Right lobe of liver (tissue), 6 donors: ENCODE data around the gene RGS1. TPM values are rescaled to one million over a fixed set of nuclear protein-coding genes. Genes with fewer than 3 reads are reported as not detected.

Experiments
- ATAC-seq, 4 donors: fragments of 200-7000 bp; cut with Tn5 transposase; one replicate each; pipeline ENCODE4 v1.9.1; 2020; ENCODE audit warnings: mild to moderate bottlenecking in 4 of 4, moderate library complexity in 4 of 4
- DNase-seq, 3 donors: peaks; one replicate each; pipeline ENCODE4 v3.0.0-alpha.2; 2020
- H3K27ac ChIP-seq, 3 donors: fragments of 200-600 bp; one replicate each; pipeline ENCODE4 v1.8.0; 2022
- H3K27me3 ChIP-seq, 2 donors: fragments of 200-600 bp; one replicate each; pipeline ENCODE4 v1.8.0; 2022
- H3K36me3 ChIP-seq, 4 donors: fragments of 200-600 bp; sonication (generic) in 1 of 4; one replicate each; pipeline versions ENCODE4 v1.5.1 to v1.8.0; 2017 to 2022; ENCODE audit warnings: control low read depth in 1 of 4
- H3K4me1 ChIP-seq, 4 donors: fragments of 200-600 bp; sonication (generic) in 1 of 4; one replicate each; pipeline versions ENCODE4 v1.5.1 to v1.8.0; 2017 to 2022; ENCODE audit warnings: control low read depth in 1 of 4
- H3K4me3 ChIP-seq, 3 donors: fragments of 200-600 bp; one replicate each; pipeline ENCODE4 v1.8.0; 2022
- H3K9me3 ChIP-seq, 4 donors: fragments of 200-600 bp; sonication (generic) in 1 of 4; one replicate each; pipeline versions ENCODE4 v1.5.1 to v1.8.0; 2017 to 2022; ENCODE audit warnings: control low read depth in 1 of 4
- POLR2A ChIP-seq: fragments of 450-650 bp; IDR thresholded peaks from one replicate; pipeline ENCODE4 v1.6.1; 2017; ENCODE audit warnings: antibody characterized with exemption, mild to moderate bottlenecking
- WGBS: methylation state at CpG from one replicate; pipeline ENCODE4 v1.1.6; 2018; ENCODE audit warnings: low coverage, low lambda C conversion rate; ENCODE audit not compliant: insufficient coverage; ENCODE audit errors: missing lambda C conversion rate; 5-methylcytosine and 5-hydroxymethylcytosine counted together
- intact Hi-C, 2 donors: fragments of 100-400 bp; cut with DNase I; formaldehyde crosslinking; loops; one replicate each; pipeline versions ENCODE4 v1.11.2 to v1.14.1; 2022
- total RNA-seq, 6 experiments: library from RNA; depleted of rRNA in 2 of 6; stranded (reverse); fragments of >200 nt in 2 of 6; fragmentation: NEBNext Ultra II Directional in 3 of 6; extraction: Animal tissue kit (Norgen Biotek cat#: 25700) in 3 of 6; gene quantifications; one replicate each; pipeline versions ENCODE4 v1.1.0 to v1.2.4, GENCODE V29; 2016 to 2023
- TF ChIP-seq, protein P1 (sequence below), 4 donors: fragments of 200-600 bp in 3 of 4; fragments of 450-650 bp in 1 of 4; IDR thresholded peaks; one replicate each; pipeline versions ENCODE4 v1.5.1 to v1.8.0; 2016 to 2022; ENCODE audit warnings: antibody characterized with exemption in 4 of 4, mild to moderate bottlenecking in 2 of 4
- donor health status: DM: no; HTN: yes; CAD: no.
- donor health status: DM: no; HTN: no; CAD: no.
- donor health status: DM: no; HTN: no; CAD: no.
- donor health status: DM: no; HTN: yes; CAD: no.
- donor health status: DM: no; HTN: yes; CAD: no.

Gene RGS1
- total RNA-seq, 6 experiments from 2014 or later = 2.6 to 29.8 (median 9.5) TPM

DNA sequence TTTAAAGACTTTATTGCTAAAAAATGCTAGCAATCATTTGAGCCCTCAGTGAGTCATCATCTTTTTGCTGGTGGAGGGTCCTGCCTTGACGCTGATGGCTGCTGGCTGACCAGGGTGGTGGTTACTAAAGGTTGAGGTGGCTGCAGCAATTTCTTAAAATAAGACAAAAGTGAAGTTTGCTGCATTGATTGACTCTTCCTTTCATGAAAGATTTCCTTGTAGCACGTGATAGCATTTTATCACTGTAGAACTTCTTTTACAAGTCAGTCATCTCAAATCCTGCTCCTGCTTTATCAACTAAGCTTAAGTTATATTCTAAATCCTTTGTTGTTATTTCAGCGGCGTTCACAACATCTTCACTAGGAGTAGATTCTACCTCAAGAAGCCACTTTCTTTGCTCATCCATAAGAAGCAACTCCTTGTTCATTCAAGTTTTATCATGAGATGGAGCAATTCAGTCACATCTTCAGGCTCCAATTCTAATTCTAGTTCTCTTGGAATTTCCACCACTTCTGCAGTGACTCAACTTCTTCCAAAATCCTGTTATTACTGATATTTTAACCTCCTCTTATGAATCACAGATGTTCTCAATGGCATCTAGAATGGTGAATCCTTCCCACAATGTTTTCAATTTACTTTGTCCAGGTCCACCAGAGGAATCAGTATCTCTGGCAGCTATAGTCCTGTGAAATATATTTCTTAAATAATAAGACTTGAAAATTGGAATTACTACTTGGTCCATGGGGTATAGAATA is 17.6 kb upstream of the RGS1 start:
- Histone ChIP-seq H3K36me3 (no peaks in the 10 kb centered on the region), H3K4me1 (peaks cover 0 to 3% (median 0%) of the 10 kb centered on the region in 4 donors), H3K27me3 (no peaks in the 10 kb centered on the region), H3K27ac (no peak overlapping the region), H3K4me3 (no peak overlapping the region), H3K9me3 (no peaks in the 10 kb centered on the region)
- WGBS = 97% methylated on average over 3 of the region's 4 CpGs
- no peak for ATAC-seq
- no peak for TF ChIP-seq POLR2A
- TF ChIP-seq, protein P1, sequence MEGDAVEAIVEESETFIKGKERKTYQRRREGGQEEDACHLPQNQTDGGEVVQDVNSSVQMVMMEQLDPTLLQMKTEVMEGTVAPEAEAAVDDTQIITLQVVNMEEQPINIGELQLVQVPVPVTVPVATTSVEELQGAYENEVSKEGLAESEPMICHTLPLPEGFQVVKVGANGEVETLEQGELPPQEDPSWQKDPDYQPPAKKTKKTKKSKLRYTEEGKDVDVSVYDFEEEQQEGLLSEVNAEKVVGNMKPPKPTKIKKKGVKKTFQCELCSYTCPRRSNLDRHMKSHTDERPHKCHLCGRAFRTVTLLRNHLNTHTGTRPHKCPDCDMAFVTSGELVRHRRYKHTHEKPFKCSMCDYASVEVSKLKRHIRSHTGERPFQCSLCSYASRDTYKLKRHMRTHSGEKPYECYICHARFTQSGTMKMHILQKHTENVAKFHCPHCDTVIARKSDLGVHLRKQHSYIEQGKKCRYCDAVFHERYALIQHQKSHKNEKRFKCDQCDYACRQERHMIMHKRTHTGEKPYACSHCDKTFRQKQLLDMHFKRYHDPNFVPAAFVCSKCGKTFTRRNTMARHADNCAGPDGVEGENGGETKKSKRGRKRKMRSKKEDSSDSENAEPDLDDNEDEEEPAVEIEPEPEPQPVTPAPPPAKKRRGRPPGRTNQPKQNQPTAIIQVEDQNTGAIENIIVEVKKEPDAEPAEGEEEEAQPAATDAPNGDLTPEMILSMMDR (IDR thresholded peaks at IDR 0.05) = no peak
- no peak for DNase-seq
- intact Hi-C loops = no loop called here

DNA sequence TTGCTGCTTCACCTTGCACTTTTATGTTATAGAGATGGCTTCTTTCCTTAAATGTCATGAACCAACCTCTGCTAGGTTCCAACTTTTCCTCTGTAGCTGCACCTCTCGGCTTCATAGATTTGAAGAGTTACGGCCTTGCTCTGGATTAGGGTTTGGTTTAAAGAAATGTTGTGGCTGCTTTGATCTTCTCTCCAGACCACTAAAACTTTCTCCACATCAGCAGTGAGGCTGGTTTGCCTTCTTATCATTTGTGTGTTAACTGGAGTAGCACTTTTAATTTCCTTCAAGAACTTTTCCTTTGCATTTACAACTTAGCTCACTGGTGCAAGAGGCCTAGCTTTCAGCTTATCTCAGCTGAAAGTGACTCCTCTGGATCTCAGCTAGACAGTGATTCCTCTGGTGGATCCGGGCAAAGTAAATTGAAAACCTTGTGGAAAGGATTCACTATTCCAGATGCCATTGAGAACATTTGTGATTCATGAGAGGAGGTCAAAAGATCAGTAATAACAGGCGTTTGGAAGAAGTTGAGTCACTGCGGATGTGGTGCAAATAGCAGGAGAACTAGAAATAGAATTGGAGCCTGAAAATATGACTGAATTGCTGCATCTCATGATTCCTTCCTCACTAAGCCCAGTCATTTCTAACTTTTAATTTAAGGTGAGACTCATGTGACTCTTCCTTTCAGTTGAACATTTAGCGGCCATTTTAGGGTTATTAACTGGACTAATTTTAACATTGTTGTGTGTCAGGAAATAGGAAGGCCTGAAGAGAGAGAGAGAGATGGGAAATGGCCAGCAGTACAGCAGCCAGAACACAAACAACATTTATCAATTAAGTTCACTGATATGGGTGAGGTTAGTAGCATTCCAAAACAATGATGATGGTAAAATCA is 16.2 kb upstream of the RGS1 start:
- no peak for DNase-seq
- H3K27me3 ChIP-seq = no peaks in the 10 kb centered on the region
- ATAC-seq = peak in 1 of 4 donors; percentile 32
- H3K9me3 ChIP-seq = no peaks in the 10 kb centered on the region
- TF ChIP-seq, protein P1 (IDR thresholded peaks at IDR 0.05) = no peak
- no peak overlapping the region for H3K27ac ChIP-seq
- intact Hi-C loops = no loop called here
- H3K4me3 ChIP-seq = no peak overlapping the region
- H3K4me1 ChIP-seq = peaks cover 0 to 3% (median 0%) of the 10 kb centered on the region in 4 donors
- H3K36me3 ChIP-seq = no peaks in the 10 kb centered on the region
- 55% methylated on average over 6 of the region's 6 CpGs for WGBS

DNA sequence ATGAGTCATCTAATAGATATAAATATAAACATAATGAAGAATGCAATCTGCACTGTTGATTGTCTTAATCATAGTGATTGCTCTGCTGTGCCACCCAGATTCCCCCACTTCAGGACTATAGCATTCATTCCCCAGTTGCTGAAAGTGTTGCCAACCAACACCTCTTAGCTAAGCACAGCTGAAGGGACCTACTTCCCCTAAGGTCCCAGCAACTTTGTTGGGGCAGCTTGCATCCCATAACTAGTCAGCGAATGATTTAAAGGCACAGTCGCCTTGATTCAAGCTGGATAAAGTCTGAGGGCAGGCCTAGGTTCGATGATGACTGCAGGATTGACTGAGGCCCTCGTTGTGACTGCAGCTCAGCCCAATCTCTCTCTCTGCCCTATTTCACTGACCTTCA is 14.3 kb upstream of the RGS1 start:
- DNase-seq = no peak
- H3K27ac ChIP-seq = no peak overlapping the region
- WGBS = 29% methylated on average over 1 of the region's 4 CpGs
- ATAC-seq = peak in 1 of 4 donors; percentile 41
- H3K9me3 ChIP-seq = no peaks in the 10 kb centered on the region
- intact Hi-C loops = no loop called here
- peaks cover 0 to 3% (median 0%) of the 10 kb centered on the region in 4 donors for H3K4me1 ChIP-seq
- no peaks in the 10 kb centered on the region for H3K36me3 ChIP-seq
- TF ChIP-seq, protein P1 (IDR thresholded peaks at IDR 0.05) = no peak
- no peak for TF ChIP-seq POLR2A
- no peaks in the 10 kb centered on the region for H3K27me3 ChIP-seq
- H3K4me3 ChIP-seq = no peak overlapping the region

DNA sequence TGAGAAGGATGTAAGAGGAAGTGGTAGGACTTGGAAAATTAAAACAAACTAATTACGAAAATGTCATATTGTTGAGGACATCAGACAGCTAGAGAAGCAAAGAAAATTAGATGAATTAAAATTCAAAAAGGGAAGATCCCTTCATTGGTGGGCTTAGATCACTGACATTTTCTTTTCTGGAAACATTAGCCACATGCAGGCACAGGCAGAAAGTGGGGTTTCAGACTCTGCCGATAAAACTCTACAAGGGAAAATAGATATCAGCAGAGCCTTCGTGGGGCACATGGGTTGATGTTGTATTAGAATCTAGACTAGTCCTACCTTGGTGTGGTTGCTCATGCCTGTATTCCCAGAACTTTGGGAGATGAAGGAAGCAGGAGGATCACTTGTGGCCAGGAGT is 12.4 kb upstream of the RGS1 start:
- no peak overlapping the region for H3K4me3 ChIP-seq
- WGBS = 84% methylated on average over 3 of the region's 3 CpGs
- TF ChIP-seq POLR2A = no peak
- TF ChIP-seq, protein P1 (IDR thresholded peaks at IDR 0.05) = no peak
- intact Hi-C loops = no loop called here
- no peaks in the 10 kb centered on the region for H3K4me1 ChIP-seq
- DNase-seq = no peak
- no peak for ATAC-seq
- H3K27me3 ChIP-seq = no peaks in the 10 kb centered on the region
- H3K27ac ChIP-seq = no peak overlapping the region
- H3K36me3 ChIP-seq = no peaks in the 10 kb centered on the region
- no peaks in the 10 kb centered on the region for H3K9me3 ChIP-seq
